Esophagus muscularis mucosa (tissue), 4 donors: ENCODE data around the gene AUTS2. TPM values are rescaled to one million over a fixed set of nuclear protein-coding genes. Genes with fewer than 3 reads are reported as not detected.

Source experiments
- DNase-seq: peaks from one replicate; pipeline ENCODE4 v3.0.0-alpha.2; 2017; ENCODE audit errors: extremely low spot score
- H3K27ac ChIP-seq, 4 donors: fragments of 200-600 bp; sonication (generic); replicated peaks in 1 of 4; 1 replicate in 3 of 4; 2 replicates in 1 of 4; pipeline ENCODE4 v1.5.1; 2016 to 2019; ENCODE audit warnings: mild to moderate bottlenecking in 1 of 4
- H3K27me3 ChIP-seq, 4 donors: fragments of 200-600 bp; sonication (generic); one replicate each; pipeline versions ENCODE4 v1.5.1 to v1.6.0; 2016 to 2019
- H3K36me3 ChIP-seq, 4 donors: fragments of 200-600 bp; sonication (generic); one replicate each; pipeline ENCODE4 v1.5.1; 2016 to 2019
- H3K4me1 ChIP-seq, 4 donors: fragments of 200-600 bp; sonication (generic); one replicate each; pipeline ENCODE4 v1.5.1; 2016 to 2019
- H3K4me3 ChIP-seq, 4 donors: fragments of 200-600 bp; sonication (generic); 1 replicate in 2 of 4; 2 replicates in 2 of 4; pipeline ENCODE4 v1.5.1; 2016 to 2019; ENCODE audit warnings: mild to moderate bottlenecking in 4 of 4, moderate library complexity in 1 of 4
- H3K9me3 ChIP-seq, 4 donors: fragments of 200-600 bp; sonication (generic); 1 replicate in 3 of 4; 2 replicates in 1 of 4; pipeline ENCODE4 v1.5.1; 2016 to 2019
- EP300 ChIP-seq: sonication (generic); formaldehyde crosslinking; IDR thresholded peaks from one replicate; pipeline ENCODE4 v1.6.1; 2017; ENCODE audit warnings: antibody characterized with exemption
- POLR2A ChIP-seq: fragments of 450-650 bp; IDR thresholded peaks from one replicate; pipeline ENCODE4 v1.6.1; 2017; ENCODE audit warnings: antibody characterized with exemption, moderate library complexity, mild to moderate bottlenecking, low read depth
- POLR2AphosphoS5 ChIP-seq, 2 donors: sonication (generic); formaldehyde crosslinking; IDR thresholded peaks; one replicate each; pipeline ENCODE4 v1.6.1; 2017; ENCODE audit warnings: antibody characterized with exemption in 2 of 2
- WGBS: methylation state at CpG from one replicate; pipeline ENCODE4 v1.1.5; 2018; 5-methylcytosine and 5-hydroxymethylcytosine counted together
- intact Hi-C: fragments of 100-400 bp; cut with DNase I; formaldehyde crosslinking; loops from one replicate; pipeline ENCODE4 v1.15.1; 2023
- total RNA-seq, 4 donors: library from RNA; depleted of rRNA; stranded (reverse); fragments of >200 nt; gene quantifications; one replicate each; pipeline versions ENCODE4 v1.1.0 to v1.2.1, GENCODE V29; 2016
- TF ChIP-seq, protein P1 (sequence below), 3 experiments: fragments of 200-600 bp in 2 of 3; fragments of 450-650 bp in 1 of 3; sonication (generic) in 2 of 3; IDR thresholded peaks; one replicate each; pipeline ENCODE4 v1.5.1; 2017 to 2019; ENCODE audit warnings: antibody characterized with exemption in 3 of 3, mild to moderate bottlenecking in 2 of 3, moderate library complexity in 1 of 3

AUTS2 gene
- total RNA-seq, 4 donors from 2014 or later = 18.5 to 44.9 (median 34.2) TPM

GRCh38 chr7:70318511-70318910 is 720.2 kb downstream of the AUTS2 start:
- Histone ChIP-seq H3K27me3 (no peaks in the 10 kb centered on the region), H3K4me3 (no peak overlapping the region), H3K9me3 (no peaks in the 10 kb centered on the region), H3K4me1 (peaks cover 0 to 36% (median 32%) of the 10 kb centered on the region in 4 donors), H3K27ac (no peak overlapping the region), H3K36me3 (no peaks in the 10 kb centered on the region)
- intact Hi-C loops = no loop called here
- TF ChIP-seq POLR2A (no peak), POLR2AphosphoS5 (IDR thresholded peaks at IDR 0.05) (no peak), EP300 (no peak)
- TF ChIP-seq, protein P1, sequence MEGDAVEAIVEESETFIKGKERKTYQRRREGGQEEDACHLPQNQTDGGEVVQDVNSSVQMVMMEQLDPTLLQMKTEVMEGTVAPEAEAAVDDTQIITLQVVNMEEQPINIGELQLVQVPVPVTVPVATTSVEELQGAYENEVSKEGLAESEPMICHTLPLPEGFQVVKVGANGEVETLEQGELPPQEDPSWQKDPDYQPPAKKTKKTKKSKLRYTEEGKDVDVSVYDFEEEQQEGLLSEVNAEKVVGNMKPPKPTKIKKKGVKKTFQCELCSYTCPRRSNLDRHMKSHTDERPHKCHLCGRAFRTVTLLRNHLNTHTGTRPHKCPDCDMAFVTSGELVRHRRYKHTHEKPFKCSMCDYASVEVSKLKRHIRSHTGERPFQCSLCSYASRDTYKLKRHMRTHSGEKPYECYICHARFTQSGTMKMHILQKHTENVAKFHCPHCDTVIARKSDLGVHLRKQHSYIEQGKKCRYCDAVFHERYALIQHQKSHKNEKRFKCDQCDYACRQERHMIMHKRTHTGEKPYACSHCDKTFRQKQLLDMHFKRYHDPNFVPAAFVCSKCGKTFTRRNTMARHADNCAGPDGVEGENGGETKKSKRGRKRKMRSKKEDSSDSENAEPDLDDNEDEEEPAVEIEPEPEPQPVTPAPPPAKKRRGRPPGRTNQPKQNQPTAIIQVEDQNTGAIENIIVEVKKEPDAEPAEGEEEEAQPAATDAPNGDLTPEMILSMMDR (IDR thresholded peaks at IDR 0.05) = no peak
- no peak for DNase-seq
- 70% methylated on average over 1 of the region's 1 CpG for WGBS

DNA sequence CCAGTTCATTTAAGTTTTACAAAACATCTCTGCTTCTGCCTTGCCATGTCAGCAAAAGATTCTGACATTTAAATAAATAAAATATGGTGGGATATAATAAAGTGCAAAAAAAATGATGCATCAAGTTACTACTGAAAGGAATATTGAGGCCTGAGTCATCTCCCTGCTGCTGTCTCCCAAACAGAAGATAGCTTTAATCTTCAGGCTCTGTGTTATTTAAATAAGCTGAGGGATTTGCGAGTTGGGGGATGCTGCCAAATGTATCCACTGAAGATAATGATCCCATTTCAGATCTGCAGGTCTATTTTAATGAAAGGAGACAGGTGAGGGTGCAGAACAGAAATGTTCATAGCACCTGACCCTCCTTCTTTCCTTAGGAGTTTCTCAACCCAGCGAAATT is 720.8 kb downstream of the AUTS2 start:
- 63% methylated on average over 2 of the region's 2 CpGs for WGBS
- no peak for DNase-seq
- Histone ChIP-seq H3K9me3 (no peaks in the 10 kb centered on the region), H3K4me3 (no peak overlapping the region), H3K27ac (no peak overlapping the region), H3K36me3 (no peaks in the 10 kb centered on the region), H3K4me1 (peaks cover 0 to 36% (median 32%) of the 10 kb centered on the region in 4 donors), H3K27me3 (no peaks in the 10 kb centered on the region)
- TF ChIP-seq POLR2A (no peak), POLR2AphosphoS5 (IDR thresholded peaks at IDR 0.05) (no peak), EP300 (no peak)
- TF ChIP-seq, protein P1 (IDR thresholded peaks at IDR 0.05) = no peak
- intact Hi-C loops = no loop called here

GRCh38 chr7:70321016-70321590 is 722.8 kb downstream of the AUTS2 start:
- intact Hi-C loops = no loop called here

DNA sequence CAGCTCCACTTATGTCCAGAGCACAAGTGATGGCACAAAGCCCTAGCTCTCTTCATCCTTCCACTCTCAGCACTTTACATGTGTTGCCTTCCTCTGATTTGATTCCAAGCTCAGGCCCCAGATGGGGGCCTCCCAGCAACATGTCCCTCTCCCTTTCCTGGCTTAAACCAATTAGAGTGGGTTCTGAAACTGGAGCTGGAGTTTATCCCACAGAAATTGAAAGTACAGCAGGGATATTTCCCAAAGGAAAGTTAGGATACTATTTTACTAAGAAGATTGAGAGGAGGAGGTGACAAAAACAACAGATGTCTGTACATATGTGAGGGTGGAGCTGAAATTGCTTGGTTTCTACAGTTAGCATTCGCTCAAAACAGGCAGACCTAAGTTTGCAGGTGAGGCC is 724.6 kb downstream of the AUTS2 start:
- H3K27me3 ChIP-seq = no peaks in the 10 kb centered on the region
- H3K9me3 ChIP-seq = no peaks in the 10 kb centered on the region
- intact Hi-C loops = no loop called here
- DNase-seq = no peak
- WGBS = 100% methylated on average over 1 of the region's 1 CpG
- no peak overlapping the region for H3K4me3 ChIP-seq
- H3K36me3 ChIP-seq = no peaks in the 10 kb centered on the region
- TF ChIP-seq, protein P1 (IDR thresholded peaks at IDR 0.05) = no peak
- TF ChIP-seq POLR2A (no peak), POLR2AphosphoS5 (IDR thresholded peaks at IDR 0.05) (no peak), EP300 (no peak)
- H3K27ac ChIP-seq = no peak overlapping the region
- peaks cover 0 to 28% (median 24%) of the 10 kb centered on the region in 4 donors for H3K4me1 ChIP-seq

More at GRCh38 chr7:70321016-70321590, 722.8 kb downstream of the AUTS2 start:
- H3K27me3 ChIP-seq = no peaks in the 10 kb centered on the region
- no peak overlapping the region for H3K27ac ChIP-seq
- TF ChIP-seq POLR2AphosphoS5 (IDR thresholded peaks at IDR 0.05) (no peak), POLR2A (no peak), EP300 (no peak)
- TF ChIP-seq, protein P1 (IDR thresholded peaks at IDR 0.05) = no peak
- peaks cover 0 to 42% (median 39%) of the 10 kb centered on the region in 4 donors for H3K4me1 ChIP-seq
- H3K4me3 ChIP-seq = no peak overlapping the region
- 95% methylated on average over 6 of the region's 6 CpGs for WGBS
- H3K9me3 ChIP-seq = no peaks in the 10 kb centered on the region
- no peaks in the 10 kb centered on the region for H3K36me3 ChIP-seq
- DNase-seq = no peak

DNA sequence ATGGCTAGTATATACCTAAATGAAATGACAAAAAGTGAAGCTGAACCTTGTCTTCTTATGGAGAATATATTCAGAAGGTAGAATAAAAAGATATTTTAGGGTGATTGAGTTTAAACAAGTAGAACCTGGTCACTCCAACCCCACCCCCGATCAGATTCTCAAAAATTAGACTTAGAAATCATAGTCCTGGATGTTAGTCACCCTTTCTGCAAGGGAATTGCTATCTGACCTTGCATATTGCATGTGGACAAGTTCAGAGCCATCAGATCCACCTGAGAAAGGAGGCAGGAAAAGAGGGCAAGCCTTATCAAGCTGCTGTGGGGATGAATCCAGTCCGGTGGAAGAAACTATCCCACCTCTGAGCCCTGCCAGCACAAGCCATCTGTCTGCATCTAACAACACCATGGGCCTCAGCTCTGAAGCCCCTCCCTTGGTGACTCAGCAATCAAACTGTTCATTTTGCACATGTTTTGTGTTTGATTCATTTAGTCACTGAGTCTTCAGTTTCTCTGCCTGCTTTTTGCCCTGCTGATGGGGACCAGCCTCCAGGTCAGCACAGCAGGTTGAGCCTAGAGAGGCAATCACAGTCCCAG is 727.3 kb downstream of the AUTS2 start:
- DNase-seq = no peak
- Histone ChIP-seq H3K4me1 (peaks cover 0 to 8% (median 6%) of the 10 kb centered on the region in 4 donors), H3K27me3 (no peaks in the 10 kb centered on the region), H3K9me3 (no peaks in the 10 kb centered on the region), H3K27ac (no peak overlapping the region), H3K36me3 (no peaks in the 10 kb centered on the region), H3K4me3 (no peak overlapping the region)
- WGBS = 70% methylated on average over 2 of the region's 2 CpGs
- intact Hi-C loops = no loop called here
- TF ChIP-seq POLR2AphosphoS5 (IDR thresholded peaks at IDR 0.05) (no peak), EP300 (no peak), POLR2A (no peak)
- TF ChIP-seq, protein P1 (IDR thresholded peaks at IDR 0.05) = no peak
